HG02943 (cell line): Measurements from ENCODE around the gene OVAAL.

Experiments
- ATAC-seq: cut with Tn5 transposase; IDR thresholded peaks from one replicate; pipeline ENCODE4 v1.9.1; 2021; ENCODE audit warnings: mild to moderate bottlenecking, low read depth, moderate library complexity; ENCODE audit not compliant: unreplicated experiment

OVAAL gene

DNA sequence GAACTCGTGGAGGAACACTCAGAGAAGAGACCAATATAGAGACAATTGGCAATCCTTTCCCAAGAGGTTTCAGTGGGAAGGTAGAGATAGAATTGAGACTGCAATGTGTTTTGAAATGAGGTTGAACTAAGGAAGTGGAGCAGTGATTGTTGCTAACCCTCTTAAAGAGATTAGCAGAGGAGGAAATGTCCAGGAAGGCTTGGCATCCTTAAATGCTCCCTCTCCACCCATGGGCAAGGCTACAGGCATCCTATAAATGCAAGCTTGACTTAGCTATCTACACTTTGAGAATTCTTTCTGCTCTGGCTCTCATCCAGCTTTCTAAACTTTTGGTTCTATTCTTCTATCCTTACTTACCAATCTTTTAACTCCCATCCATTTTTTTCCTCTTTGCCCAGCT, 42.7 kb downstream of the OVAAL start:
- ATAC-seq: no peak

DNA sequence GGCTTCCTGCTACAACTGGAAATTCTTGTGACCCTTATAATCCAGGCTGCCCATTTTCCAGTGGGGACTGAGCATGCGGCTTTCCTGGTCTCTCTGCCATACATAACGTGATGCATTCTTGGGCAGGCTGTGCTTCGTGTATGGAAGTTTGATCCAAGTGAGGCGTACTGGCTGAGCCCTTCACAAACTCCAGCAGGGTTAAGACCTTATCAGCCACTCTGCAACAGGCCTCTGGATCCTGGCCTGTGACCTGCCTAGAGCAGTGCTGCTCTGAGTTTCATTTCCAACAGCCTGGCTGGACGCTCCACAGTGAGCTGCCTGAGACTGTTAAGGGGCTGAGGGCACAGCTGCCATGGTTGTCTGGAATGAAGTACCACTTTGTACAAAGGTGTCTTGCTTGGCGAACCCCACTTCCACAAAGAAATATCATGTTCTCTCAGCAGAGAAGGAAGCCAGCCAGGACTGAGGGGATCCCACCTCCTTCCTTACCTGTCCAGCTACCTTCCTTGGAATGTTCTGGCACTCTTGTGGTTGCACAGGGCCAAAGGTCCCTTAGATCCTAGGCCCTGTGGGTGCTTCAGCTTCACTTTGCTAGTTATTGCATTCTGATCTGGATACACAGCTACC, 44.6 kb downstream of the OVAAL start:
- ATAC-seq: no peak

GRCh38 chr1:180603850-180604226, 45.1 kb downstream of the OVAAL start:
- ATAC-seq: no peak

DNA sequence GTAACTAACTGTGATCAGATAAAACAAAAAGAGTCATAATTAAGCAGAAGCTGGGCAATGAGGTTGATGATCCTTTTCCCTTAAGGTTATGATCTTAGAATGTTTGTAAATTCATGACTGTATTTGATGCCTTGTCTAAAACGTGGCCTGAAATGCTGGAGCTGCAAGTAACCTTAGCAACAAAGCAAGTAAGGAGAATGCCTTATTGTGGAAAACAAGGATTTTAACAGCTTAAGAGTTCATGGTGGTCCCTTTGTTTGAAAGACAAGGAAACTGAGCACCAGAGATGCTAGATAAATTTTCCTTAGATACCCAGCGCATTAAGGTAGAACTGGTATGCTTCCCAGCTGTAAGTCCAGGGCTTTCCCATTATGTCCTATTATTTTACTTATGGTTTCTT, 47.4 kb downstream of the OVAAL start:
- no peak for ATAC-seq

GRCh38 chr1:180609643-180610555, 51.1 kb downstream of the OVAAL start:
- ATAC-seq: no peak

GRCh38 chr1:180610556-180611015, 51.8 kb downstream of the OVAAL start:
- no peak for ATAC-seq

DNA sequence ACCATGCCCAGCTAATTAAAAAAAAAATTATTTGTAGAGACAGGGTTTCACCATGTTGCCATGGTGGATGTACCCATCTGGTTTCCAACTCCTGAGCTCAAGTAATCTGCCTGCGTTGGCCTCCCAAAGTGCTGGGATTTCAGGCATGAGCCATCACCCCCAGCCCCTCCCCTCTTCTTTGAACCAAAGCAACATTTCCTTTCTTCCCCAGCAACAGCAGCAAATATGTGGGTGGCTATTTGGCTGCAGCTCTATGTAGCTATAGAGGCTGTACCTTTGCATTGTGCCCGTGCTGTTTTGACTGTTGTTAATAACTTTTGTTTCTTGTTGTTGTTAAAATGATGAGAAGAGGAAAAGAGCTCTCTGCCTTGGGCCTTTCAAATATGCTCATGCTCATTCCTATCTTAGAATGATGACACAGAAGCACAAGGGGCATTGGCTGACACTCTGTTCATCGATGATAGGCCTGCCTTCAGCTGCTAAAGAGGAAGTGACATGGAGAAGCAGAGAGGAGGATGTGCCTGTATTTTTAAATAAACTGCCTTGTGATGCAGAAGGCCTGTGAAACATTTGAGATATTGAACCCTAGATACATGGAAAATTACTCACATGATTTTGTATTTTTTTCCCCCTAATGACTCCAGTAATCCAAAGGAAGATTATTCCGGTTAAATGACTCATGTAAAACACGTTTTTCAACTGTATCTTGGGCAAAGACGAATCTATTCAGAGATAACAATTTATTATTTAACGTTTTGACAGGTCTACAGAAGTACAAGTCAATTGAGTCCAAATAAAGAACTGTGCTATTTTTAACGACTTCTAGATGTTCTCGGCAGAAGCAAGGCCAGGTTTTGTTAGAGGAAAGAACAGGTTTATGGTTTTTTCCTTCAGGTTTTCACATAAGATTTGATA, 52.5 kb downstream of the OVAAL start:
- ATAC-seq: no peak

GRCh38 chr1:180612632-180613031, 53.9 kb downstream of the OVAAL start:
- ATAC-seq: no peak

- ATAC-seq: no peak
Observed at GRCh38 chr1:180614730-180615129, 56.0 kb downstream of the OVAAL start.

DNA sequence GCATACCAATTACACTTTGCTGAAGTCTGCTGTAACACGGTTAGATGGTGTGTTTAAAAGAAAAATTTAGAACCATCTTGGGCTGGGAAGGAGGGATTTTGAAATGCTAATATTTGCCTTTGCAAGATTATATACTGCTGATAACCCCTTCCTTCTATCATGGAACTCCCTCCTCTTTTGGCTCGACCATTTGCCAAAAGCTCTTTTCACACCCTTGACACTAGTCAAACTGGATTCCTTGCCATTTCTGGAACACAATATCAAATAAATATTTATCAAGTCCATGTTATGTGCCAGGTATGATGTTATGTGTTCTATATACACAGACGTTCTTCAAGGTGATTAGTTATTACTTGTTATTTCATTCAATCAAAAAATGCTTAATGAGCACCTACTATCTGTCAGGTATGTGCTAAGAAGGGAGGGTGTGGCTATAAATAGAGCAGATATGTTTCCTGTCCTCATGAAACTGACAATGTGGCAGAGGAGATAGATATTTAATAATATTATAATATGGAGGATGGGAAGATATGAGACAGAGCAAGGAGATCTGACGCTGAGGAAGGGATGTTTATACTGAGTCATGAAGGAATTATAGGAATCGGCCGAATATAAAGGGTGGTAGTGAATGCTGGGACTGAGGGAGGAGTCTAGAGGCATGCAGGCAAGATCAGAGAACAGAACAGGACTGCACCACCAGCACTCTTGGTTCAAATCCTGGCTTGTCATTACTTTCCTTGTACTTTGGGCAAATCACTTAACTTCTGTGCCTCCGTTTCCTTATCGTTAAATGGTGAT, 56.9 kb downstream of the OVAAL start:
- ATAC-seq: no peak
